ENCODE data around the gene TAAR2. TPM values are rescaled to one million over a fixed set of nuclear protein-coding genes. Genes with fewer than 3 reads are reported as not detected.
"Not testable (repeated sequence)": the region's sequence is repeated elsewhere in the genome, so short reads cannot be mapped to it uniquely, and the experiment has no call there.

Gene TAAR2
- not detected for polyA plus RNA-seq (ENCODE audit: insufficient read length)

DNA sequence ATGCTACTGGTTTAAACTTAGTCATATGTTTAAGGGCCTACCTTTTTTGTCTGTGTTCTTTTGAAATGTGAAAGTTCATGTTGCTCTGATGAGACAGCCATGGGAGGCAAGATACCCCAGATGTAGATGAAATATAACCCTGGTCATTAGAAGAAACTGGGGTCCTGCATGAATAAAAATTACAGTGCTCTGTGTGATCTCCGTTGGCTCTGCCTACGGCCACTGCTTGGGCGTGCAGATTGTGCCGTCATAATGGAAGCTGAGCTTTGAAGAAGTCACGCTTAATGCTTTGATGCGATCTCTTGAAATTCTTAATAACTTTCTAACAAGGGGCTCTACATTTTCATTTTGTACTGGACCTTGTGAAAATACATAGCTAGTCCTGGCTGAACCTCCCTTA lies at the start of gene TAAR2:
Gene TAAR2 (minus strand): TSS at position 101 of the 400 bp plus-strand sequence. CDS start 0 bp downstream, at position 101.
- DNase-seq (ENCODE audit: low read depth): no peak

- DNase-seq (ENCODE audit: low read depth): no peak
Measured at GRCh38 chr6:132673376-132674094, 49.5 kb upstream of the TAAR2 start.

DNA sequence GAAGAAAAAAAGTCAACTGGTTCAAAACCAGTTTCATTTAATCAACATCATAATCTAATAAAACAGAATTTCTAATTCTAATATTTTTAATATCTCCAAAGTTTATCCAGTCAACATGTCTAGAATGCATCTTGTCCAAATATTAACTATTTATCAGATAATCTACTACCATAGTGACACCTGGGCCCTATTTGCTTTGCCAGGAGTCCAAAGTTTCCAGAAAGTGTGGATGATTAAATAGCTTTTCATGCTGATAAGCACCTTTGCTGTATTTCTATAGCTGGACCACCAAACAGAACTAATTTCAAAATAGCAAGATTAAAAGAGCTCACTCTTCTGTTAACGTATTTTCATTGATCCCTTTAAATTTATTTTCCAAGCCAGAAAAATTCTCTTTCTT lies 47.2 kb upstream of the TAAR2 start:
- DNase-seq (ENCODE audit: low read depth): no peak

DNA sequence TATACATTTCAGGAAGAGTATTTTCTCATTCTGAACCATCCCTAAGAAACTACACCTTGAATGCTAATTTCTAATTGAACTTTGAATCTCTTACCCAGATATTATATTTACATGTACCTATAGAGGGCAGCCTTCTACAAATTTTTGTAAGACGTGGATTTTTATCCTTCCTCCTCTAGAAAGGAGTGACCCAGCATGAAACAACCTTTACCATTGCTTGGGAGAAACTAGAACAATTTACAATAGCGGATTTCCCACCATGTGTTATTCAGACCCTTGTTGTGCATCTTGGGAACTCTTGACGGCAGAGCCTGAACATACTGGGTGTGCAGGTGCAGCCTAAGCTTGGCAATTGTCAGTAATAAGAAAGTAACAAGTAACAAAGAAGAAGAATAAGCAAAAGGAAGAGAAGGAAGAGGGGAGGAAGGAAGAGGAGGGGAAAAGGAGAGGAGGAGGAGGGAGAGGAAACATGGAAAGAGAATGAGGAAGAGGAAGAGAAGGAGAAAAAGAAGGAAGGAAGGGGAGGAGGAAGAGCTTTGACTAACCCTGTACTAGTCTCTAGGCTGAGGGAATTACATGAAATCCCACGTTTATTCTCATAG lies 45.7 kb upstream of the TAAR2 start:
- DNase-seq (ENCODE audit: low read depth): peak; percentile 4

- DNase-seq (ENCODE audit: low read depth): no peak
Measured at GRCh38 chr6:132666118-132666517, 42.0 kb upstream of the TAAR2 start.

DNA sequence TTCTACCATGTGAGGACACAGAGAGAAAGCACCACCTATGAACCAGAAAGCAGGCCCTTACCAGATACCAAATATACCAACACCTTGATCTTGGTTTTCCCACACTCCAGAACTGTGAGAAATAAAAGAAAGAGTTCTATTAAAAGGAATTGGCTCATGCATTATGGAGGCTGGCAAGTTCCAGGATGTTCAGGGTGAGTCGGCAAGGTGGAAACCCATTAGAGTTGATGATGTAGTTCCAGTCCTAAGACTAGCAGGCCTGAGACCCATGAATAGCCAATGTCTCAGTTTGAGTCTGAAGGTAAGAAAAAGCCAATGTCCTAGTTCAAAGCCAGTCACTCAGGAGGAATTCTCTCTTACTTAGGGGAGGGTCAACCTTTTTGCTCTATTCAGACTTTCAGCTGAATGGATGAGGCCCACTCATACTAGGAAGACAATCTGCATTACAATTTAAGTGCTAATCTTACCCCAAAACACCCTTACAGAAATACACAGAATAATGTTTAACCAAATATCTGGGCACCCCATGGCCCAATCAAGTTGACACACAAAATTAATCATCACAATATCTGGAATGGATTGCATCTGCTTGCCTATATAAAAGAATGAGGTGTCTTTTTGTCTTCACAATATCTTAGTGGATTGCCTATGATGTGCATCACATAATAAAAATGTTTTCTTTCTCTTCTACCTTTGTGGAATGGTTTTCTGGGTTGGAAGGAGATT lies 40.4 kb upstream of the TAAR2 start:
- no peak for DNase-seq (ENCODE audit: low read depth)

GRCh38 chr6:132663661-132664060 lies 39.6 kb upstream of the TAAR2 start:
- DNase-seq (ENCODE audit: low read depth): no peak

- DNase-seq (ENCODE audit: low read depth): no peak
Measured at GRCh38 chr6:132661906-132662305, 37.8 kb upstream of the TAAR2 start.

- no peak for DNase-seq (ENCODE audit: low read depth)
Measured at GRCh38 chr6:132659082-132659481, 35.0 kb upstream of the TAAR2 start, which contains the start of gene TAAR1. Gene TAAR1 (minus strand): TSS chr6:132659182. CDS start chr6:132646003, 13,179 bp downstream.

DNA sequence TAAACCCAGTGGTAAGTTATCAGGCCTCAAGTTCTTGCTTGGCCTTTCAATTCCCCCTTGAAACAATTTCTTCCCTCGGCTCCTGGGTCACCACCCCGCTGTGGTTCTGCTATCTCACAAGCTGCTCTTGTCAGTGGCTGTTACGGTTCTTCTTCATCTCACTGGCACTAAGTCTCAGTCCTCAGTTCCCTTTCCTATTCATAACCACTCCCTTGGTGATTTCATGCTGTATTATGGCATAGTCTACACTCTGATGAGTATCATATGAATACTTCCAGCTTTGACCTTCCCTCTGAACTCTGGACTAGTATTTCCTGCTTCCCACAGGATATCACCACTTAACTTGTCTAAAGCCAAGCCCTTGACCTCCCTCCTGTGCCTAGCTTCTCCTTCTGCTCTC lies 27.0 kb upstream of the TAAR2 start:
- no peak for DNase-seq (ENCODE audit: low read depth)

GRCh38 chr6:132650429-132650828 lies 26.4 kb upstream of the TAAR2 start:
- no peak for DNase-seq (ENCODE audit: low read depth)

DNA sequence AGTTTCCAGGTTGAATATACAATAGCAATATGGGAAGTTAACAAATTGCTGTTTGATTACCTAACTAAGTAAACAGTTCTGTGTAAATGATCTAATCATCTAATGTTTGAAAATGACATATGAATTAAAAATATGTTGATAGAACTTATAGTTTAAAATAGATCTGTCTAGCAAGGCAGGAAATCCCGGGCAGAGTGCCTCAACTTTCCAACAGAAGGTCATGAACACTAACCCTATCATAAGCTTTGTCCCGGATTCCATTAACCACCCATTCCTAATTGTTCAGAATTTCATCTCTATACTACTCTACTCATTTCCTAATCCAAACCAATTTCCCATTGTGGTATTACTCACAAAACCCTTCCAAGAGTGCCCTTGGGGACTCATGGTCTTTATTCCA lies 24.8 kb upstream of the TAAR2 start:
- no peak for DNase-seq (ENCODE audit: low read depth)

DNA sequence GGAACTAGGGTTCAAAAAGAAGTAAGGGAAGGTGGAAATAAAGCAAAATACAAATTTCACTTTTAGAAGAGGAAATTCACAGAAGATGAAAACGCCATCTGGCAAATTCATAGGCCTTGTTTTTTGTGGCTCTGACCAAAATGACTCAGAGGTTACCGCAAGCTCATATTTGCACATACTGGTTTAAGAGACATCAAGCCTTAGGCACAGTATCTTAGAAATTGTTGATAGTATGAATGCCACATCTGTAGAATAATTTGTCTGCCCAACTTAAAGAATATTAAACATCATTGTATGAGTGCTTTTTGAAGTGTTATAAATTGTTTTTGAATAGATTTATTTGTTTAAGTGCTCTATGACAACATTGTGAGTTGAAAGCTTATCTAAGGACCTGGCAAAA lies 24.3 kb upstream of the TAAR2 start:
- DNase-seq (ENCODE audit: low read depth): no peak

DNA sequence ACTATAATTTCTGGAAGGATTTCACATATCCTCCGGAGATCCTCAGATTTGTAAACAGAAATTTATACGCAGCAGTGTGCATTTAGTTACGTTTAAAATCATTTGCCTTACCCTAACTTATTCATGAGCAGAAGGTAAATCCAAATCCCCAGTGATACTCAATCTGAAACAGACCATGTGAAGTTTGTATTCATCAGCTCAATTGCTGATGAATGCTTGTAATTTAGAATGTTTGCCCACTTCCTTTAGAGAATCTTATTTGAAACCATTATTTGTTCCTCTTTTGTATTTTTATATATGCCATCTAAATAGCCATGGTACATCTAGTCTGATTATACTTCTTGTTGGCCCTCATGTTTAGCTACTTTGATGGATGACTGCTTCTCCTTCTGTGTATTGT lies 19.5 kb upstream of the TAAR2 start:
- no peak for DNase-seq (ENCODE audit: low read depth)

GRCh38 chr6:132637135-132637534 lies 13.1 kb upstream of the TAAR2 start:
- DNase-seq (ENCODE audit: low read depth): not testable (repeated sequence)

DNA sequence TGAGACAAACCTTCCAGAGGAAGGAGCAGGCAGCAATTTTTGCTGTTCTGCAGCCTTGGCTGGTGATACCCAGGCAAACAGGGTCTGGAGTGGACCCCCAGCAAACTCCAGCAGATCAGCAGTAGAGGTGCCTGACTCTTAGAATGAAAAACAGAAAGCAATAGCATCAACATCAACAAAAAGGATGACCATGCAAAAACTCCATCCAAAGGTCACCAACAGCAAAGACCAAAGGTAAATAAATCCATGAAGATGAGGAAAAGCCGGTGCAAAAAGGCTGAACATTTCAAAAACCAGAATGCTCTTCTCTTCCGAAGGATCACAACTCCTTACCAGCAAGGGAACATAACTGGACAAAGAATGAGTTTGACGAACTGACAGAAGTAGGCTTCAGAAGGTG lies 11.8 kb upstream of the TAAR2 start:
- DNase-seq (ENCODE audit: low read depth): not testable (repeated sequence)

- DNase-seq (ENCODE audit: low read depth): not testable (repeated sequence)
Measured at GRCh38 chr6:132635288-132635687, 11.2 kb upstream of the TAAR2 start.

DNA sequence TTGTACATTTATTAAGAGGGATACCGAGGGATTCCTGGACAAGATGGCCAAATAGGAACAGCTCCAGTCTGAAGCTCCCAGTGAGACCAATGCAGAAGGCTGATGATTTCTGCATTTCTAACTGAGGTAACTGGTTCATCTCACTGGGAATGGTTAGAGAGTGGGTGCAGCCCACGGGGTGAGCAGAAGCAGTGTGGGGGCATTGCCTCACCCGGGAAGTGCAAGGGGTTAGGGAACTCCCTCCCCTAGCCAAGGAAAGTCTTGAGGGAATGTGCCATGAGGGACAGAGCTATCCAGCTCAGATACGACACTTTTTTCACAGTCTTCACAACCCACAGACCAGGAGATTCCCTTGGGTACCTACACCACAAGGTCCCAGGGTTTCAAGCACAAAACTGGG lies 10.7 kb upstream of the TAAR2 start:
- DNase-seq (ENCODE audit: low read depth): no peak

GRCh38 chr6:132633362-132633761 lies 9.3 kb upstream of the TAAR2 start:
- DNase-seq (ENCODE audit: low read depth): no peak

- peak; percentile 2 for DNase-seq (ENCODE audit: low read depth)
Measured at GRCh38 chr6:132623106-132623845, 799 bp downstream of the TAAR2 start.

- DNase-seq (ENCODE audit: low read depth): no peak
Measured at GRCh38 chr6:132616677-132617076, 7.4 kb downstream of the TAAR2 start.

DNA sequence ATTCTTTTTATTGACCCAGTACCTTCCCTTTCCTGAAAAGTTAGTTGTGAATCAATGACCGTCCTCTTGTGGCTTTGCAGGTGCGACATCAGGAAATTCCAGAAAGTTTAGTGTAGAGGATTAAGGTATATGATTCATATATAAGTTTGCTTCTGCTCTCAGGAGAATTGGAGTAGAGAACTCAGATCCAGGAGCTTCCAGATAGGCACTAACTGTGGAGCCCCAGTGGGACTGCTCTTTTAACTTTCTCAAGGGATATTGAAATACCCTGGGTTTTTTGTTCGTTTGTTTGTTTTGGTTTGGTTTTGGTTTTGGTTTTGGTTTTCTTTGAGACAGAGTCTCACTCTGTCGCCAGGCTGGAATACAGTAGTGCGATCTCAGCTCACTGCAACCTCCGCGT lies 9.5 kb downstream of the TAAR2 start:
- no peak for DNase-seq (ENCODE audit: low read depth)

Measured in forelimb muscle (tissue), 1 donor.